CD4-positive, alpha-beta T cell treated with Interleukin-15 for 1 hour (primary cell): ENCODE data around the gene IKZF1.

Experiments
- DNase-seq: peaks from one replicate; pipeline ENCODE4 v3.0.0-alpha.2; 2020

IKZF1 gene

GRCh38 chr7:50357426-50357825, 52.9 kb downstream of the IKZF1 start:
- DNase-seq: no peak

- peak; percentile 45 for DNase-seq
These were observed 53.7 kb downstream of the IKZF1 start for GRCh38 chr7:50358041-50358705.

GRCh38 chr7:50358779-50359178, 54.3 kb downstream of the IKZF1 start:
- DNase-seq: no peak

GRCh38 chr7:50359258-50359994, 54.9 kb downstream of the IKZF1 start:
- no peak for DNase-seq

- peak; percentile 90 for DNase-seq
These were observed 55.7 kb downstream of the IKZF1 start for GRCh38 chr7:50359995-50360925.

- no peak for DNase-seq
These were observed 57.6 kb downstream of the IKZF1 start for GRCh38 chr7:50362142-50362541.

- peak; percentile 78 for DNase-seq
These were observed 58.3 kb downstream of the IKZF1 start for GRCh38 chr7:50362712-50363282.

GRCh38 chr7:50363327-50364060, 59.0 kb downstream of the IKZF1 start:
- peak; percentile 62 for DNase-seq

GRCh38 chr7:50364645-50365044, 60.1 kb downstream of the IKZF1 start:
- DNase-seq: no peak

GRCh38 chr7:50366311-50366710, 61.8 kb downstream of the IKZF1 start:
- DNase-seq: no peak

- peak; percentile 52 for DNase-seq
These were observed 62.6 kb downstream of the IKZF1 start for GRCh38 chr7:50367100-50367499.

GRCh38 chr7:50367570-50367969, 63.1 kb downstream of the IKZF1 start:
- DNase-seq: no peak

GRCh38 chr7:50368366-50368765, 63.9 kb downstream of the IKZF1 start:
- DNase-seq: no peak

GRCh38 chr7:50369143-50370026, 64.9 kb downstream of the IKZF1 start:
- DNase-seq: peak; percentile 65

- no peak for DNase-seq
These were observed 66.4 kb downstream of the IKZF1 start for GRCh38 chr7:50370884-50371283.

GRCh38 chr7:50371551-50372021, 67.1 kb downstream of the IKZF1 start:
- no peak for DNase-seq

GRCh38 chr7:50372923-50373322, 68.4 kb downstream of the IKZF1 start:
- DNase-seq: no peak

GRCh38 chr7:50376056-50376820, 71.7 kb downstream of the IKZF1 start:
- no peak for DNase-seq

- no peak for DNase-seq
These were observed 72.8 kb downstream of the IKZF1 start for GRCh38 chr7:50377356-50377755.

GRCh38 chr7:50379082-50379481, 74.6 kb downstream of the IKZF1 start:
- DNase-seq: no peak
